BJ (cell line): ENCODE results near the gene LUC7L. TPM values are rescaled to one million over a fixed set of nuclear protein-coding genes. Genes with fewer than 3 reads are reported as not detected.
"Not testable (repeated sequence)": the region's sequence is repeated elsewhere in the genome, so short reads cannot be mapped to it uniquely, and the experiment has no call there.

Experiments
- CTCF ChIA-PET: fragments of 350-600 bp; formaldehyde crosslinking; extraction: SDS; loops from one replicate; lab custom pipeline; 2021; ENCODE audit warnings: antibody characterized with exemption, inconsistent platforms; lab: Yijun Ruan, JAX
- POLR2A ChIA-PET: fragments of 300-600 bp; sonication (Branson Sonifier 250); formaldehyde crosslinking; extraction: SDS; loops from one replicate; lab custom pipeline; 2021; ENCODE audit warnings: antibody characterized with exemption; lab: Charles Lee
- DNase-seq: peaks from one replicate; pipeline ENCODE4 v3.0.0-alpha.2; 2011; ENCODE audit warnings: low read depth
- H3K27me3 ChIP-seq: 2 replicates; pipeline ENCODE4 v1.6.0; 2011; ENCODE audit warnings: low read length; ENCODE audit not compliant: control insufficient read depth, insufficient read depth
- H3K36me3 ChIP-seq: 2 replicates; pipeline ENCODE4 v1.5.1; 2011; ENCODE audit warnings: low read length; ENCODE audit not compliant: control insufficient read depth, insufficient read depth
- H3K4me3 ChIP-seq: 2 replicates; pipeline ENCODE4 v1.5.1; 2011; ENCODE audit warnings: low read depth, mild to moderate bottlenecking, control low read depth, low read length
- polyA plus RNA-seq: library from polyadenylated mRNA; depleted of rRNA; stranded (reverse); fragments of >200 nt; gene quantifications from 2 replicates; pipeline ENCODE4 v1.2.3, GENCODE V29; 2011
- TF ChIP-seq, protein P1 (sequence below): IDR thresholded peaks from 2 replicates; pipeline ENCODE4 v1.5.1; 2011; ENCODE audit warnings: low read depth, mild to moderate bottlenecking, control low read depth, inconsistent platforms, low read length, moderate library complexity; ENCODE audit not compliant: insufficient read depth

LUC7L gene
- polyA plus RNA-seq, 1 experiment, result 23.3 TPM

DNA sequence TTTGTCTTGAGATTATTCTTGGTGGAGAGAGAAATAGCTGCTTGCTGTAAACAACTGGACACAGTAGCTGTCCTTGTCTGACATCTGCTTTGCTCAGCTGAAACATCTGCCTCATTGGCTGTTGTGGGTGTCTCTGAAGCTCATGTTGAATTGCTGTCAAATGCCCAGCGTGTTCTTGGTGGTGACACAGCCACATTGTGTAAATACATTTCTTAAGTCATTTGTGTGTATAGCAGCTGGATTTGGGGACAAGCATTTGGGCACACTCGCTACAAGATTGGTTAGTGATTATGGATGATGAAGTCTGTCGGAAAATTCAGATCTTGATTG, 10.7 kb upstream of the LUC7L start:
- no peak overlapping the region for H3K4me3 ChIP-seq
- CTCF ChIA-PET, result no interaction called here
- POLR2A ChIA-PET, result interaction anchor here (0.7 kb wide), 1 partner anchor 1914 kb away, joined by 3 read pairs; no protein-coding TSS in a partner anchor
- no peaks in the 10 kb centered on the region for H3K27me3 ChIP-seq
- H3K36me3 ChIP-seq, result no peaks in the 10 kb centered on the region
- TF ChIP-seq, protein P1, sequence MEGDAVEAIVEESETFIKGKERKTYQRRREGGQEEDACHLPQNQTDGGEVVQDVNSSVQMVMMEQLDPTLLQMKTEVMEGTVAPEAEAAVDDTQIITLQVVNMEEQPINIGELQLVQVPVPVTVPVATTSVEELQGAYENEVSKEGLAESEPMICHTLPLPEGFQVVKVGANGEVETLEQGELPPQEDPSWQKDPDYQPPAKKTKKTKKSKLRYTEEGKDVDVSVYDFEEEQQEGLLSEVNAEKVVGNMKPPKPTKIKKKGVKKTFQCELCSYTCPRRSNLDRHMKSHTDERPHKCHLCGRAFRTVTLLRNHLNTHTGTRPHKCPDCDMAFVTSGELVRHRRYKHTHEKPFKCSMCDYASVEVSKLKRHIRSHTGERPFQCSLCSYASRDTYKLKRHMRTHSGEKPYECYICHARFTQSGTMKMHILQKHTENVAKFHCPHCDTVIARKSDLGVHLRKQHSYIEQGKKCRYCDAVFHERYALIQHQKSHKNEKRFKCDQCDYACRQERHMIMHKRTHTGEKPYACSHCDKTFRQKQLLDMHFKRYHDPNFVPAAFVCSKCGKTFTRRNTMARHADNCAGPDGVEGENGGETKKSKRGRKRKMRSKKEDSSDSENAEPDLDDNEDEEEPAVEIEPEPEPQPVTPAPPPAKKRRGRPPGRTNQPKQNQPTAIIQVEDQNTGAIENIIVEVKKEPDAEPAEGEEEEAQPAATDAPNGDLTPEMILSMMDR, result no peak
- DNase-seq, result no peak

DNA sequence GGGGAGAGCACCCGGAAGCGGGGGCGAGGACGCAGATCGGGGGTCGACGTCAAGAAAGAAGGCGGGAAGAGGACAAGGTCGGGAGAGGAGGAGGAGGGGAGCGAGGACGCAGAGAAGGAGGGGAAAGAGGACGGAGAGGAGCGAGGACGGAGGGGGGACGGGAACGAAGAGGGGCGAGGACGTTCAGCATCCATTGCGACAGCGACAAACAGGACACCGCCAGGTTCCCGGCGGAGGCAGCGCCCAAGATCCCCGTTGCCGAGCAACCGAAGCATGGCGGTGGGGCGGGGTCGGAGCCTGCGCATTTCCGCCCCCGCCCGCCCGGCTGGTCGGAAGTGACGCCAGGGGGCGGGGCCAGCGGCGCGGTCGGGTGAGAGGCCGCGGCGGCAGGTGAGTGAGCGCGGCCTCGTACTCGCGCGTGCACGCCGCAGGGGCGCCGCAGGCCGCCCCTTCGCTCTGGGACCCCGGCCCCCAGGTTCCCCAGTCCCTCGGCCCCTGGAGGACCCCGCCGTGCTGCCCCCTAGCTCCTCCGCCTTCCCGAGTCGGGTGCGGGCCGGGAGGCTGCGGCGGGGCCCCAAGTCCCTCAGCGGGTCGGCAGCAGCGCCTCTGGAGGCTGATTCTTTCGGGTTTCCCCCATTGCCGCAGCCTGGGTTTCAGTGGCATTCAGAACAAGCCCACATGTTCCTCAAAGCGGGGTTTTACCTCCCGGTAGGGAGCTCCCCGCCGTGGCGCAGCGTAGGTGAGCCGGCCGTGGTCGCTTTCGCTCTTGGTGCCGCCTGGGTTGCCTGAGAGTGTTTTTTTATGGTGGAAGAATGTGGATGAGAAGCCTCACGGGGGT, 5.4 kb upstream of the LUC7L start, which contains the start of gene FAM234A:
FAM234A (plus strand) TSS at position 354 of the 838 bp plus-strand sequence. CDS start 19,593 bp downstream, outside the sequence.
- TF ChIP-seq, protein P1, result peak; percentile 49

GRCh38 chr16:230949-231348, 1.7 kb upstream of the LUC7L start:
- CTCF ChIA-PET, result no interaction called here

More for the DNA sequence above, 5.4 kb upstream of the LUC7L start, which contains the start of gene FAM234A:
- CTCF ChIA-PET, result interaction anchor here (0.8 to 1.4 kb wide), 3 partner anchors 12 to 35 kb away, joined by 3 read pairs; no protein-coding TSS in a partner anchor
- H3K4me3 ChIP-seq, result peak within 1 kb of the TSS; percentile 75
- H3K27me3 ChIP-seq, result no peaks in the 10 kb centered on the region
- POLR2A ChIA-PET, result no interaction called here
- peak; percentile 47 for DNase-seq
- no peaks in the 10 kb centered on the region for H3K36me3 ChIP-seq

GRCh38 chr16:230351-230750, 1.1 kb upstream of the LUC7L start:
- H3K36me3 ChIP-seq, POLR2A ChIA-PET, H3K4me3 ChIP-seq, H3K27me3 ChIP-seq, DNase-seq: not testable (repeated sequence)
- CTCF ChIA-PET, result interaction anchor here (0.8 to 2.6 kb wide), 2 partner anchors 122 to 164 kb away, joined by 3 to 7 read pairs; partner anchors contain the start of gene AXIN1

More at GRCh38 chr16:230949-231348, 1.7 kb upstream of the LUC7L start:
- TF ChIP-seq, protein P1, result no peak
- Histone ChIP-seq H3K4me3 (no peak overlapping the region), H3K27me3 (no peaks in the 10 kb centered on the region), H3K36me3 (peaks cover 4% of the 10 kb centered on the region)
- no peak for DNase-seq
- POLR2A ChIA-PET, result no interaction called here

DNA sequence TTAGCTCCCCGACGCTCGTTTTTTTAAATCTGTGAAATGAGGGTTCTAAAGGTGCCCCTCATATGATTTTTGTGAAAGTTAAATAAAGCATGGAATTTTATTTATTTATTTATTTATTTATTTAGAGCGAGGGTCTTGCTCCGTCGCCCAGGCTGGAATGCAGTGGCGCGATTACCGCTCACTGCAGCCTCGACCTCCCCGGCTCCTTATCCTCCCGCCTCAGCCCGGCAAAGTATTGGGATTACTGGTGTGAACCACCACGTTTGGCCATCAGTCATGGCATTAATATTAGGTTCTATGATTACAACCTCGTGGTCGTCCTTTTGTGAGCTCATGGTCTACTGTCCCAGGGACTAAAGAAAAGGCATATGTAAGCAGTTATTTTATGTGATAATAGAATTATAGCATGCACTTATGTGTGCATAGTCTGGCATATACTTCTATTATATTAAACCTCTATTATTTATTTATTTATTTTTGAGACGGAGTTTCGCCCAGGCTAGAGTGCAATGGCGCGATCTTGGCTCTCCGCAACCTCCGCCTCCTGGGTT, 557 bp upstream of the LUC7L start:
- Histone ChIP-seq H3K4me3 (peak overlapping the region; percentile 81), H3K36me3 (peaks cover 5% of the 10 kb centered on the region), H3K27me3 (no peaks in the 10 kb centered on the region)
- TF ChIP-seq, protein P1, result no peak
- CTCF ChIA-PET, result interaction anchor here (0.8 to 2.6 kb wide), 3 partner anchors 48 to 164 kb away, joined by 3 to 9 read pairs (median 7); partner anchors contain the start of gene AXIN1
- no peak for DNase-seq
- POLR2A ChIA-PET, result no interaction called here
